Adrenal gland (tissue), 5 donors: ENCODE data around the gene IGSF3.

Experiments
- CTCF ChIP-seq, 6 experiments: fragments of 450-650 bp in 4 of 6; fragments of 200-600 bp in 2 of 6; sonication (generic) in 1 of 6; IDR thresholded peaks; 1 replicate in 5 of 6; 2 replicates in 1 of 6; pipeline versions ENCODE4 v1.5.1 to v1.8.0; 2016 to 2021; ENCODE audit warnings: antibody characterized with exemption in 6 of 6, mild to moderate bottlenecking in 2 of 6, moderate library complexity in 1 of 6
- POLR2A ChIP-seq, 2 donors: fragments of 450-650 bp; IDR thresholded peaks; one replicate each; pipeline ENCODE4 v1.6.1; 2017; ENCODE audit warnings: antibody characterized with exemption in 2 of 2, mild to moderate bottlenecking in 2 of 2, moderate library complexity in 1 of 2
- donor health status: DM: no; HTN: no; CAD: no.

- no peak for TF ChIP-seq POLR2A (IDR thresholded peaks at IDR 0.05)
- TF ChIP-seq CTCF (IDR thresholded peaks at IDR 0.05), result no peak
Observed at GRCh38 chr1:116628448-116628847, 39.1 kb downstream of the IGSF3 start.
